ENCODE results near the gene PDGFC. TPM values are rescaled to one million over a fixed set of nuclear protein-coding genes. Genes with fewer than 3 reads are reported as not detected.
"Not testable (repeated sequence)": the region's sequence is repeated elsewhere in the genome, so short reads cannot be mapped to it uniquely, and the experiment has no call there.

The PDGFC gene
- polyA plus RNA-seq, 3 donors: 65.7 to 84.9 (median 77.7) TPM

GRCh38 chr4:156885374-156885773 is 86.2 kb downstream of the PDGFC start:
- DNase-seq (ENCODE audit: extremely low read depth in 1 of 11, low read depth in 9 of 11, low spot score in 4 of 11): no peak

GRCh38 chr4:156884183-156884582 is 87.4 kb downstream of the PDGFC start:
- no peak for DNase-seq (ENCODE audit: extremely low read depth in 1 of 11, low read depth in 9 of 11, low spot score in 4 of 11)

DNA sequence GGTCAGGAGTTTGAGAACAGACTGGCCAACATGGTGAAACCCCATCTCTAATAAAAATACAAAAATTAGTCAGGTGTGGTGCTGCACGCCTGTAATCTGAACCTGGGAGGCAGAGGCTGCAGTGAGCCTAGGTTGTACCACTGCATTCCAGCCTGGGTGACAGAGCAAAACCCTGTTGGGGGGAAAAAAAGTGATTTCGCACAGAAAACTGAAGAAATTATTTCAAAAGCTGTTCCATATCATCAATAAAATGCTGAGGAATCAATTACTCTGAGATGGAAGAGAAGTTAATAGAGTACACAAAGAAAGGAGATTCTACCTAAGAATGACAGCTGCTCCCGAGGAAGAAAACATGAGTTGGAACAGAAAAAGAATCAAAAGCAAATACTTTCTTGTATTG is 95.9 kb downstream of the PDGFC start:
- no peak for DNase-seq (ENCODE audit: extremely low read depth in 1 of 11, low read depth in 9 of 11, low spot score in 4 of 11)

GRCh38 chr4:156875055-156875454 is 96.5 kb downstream of the PDGFC start:
- no peak for DNase-seq (ENCODE audit: extremely low read depth in 1 of 11, low read depth in 9 of 11, low spot score in 4 of 11)

GRCh38 chr4:156873799-156874198 is 97.8 kb downstream of the PDGFC start:
- DNase-seq (ENCODE audit: extremely low read depth in 1 of 11, low read depth in 9 of 11, low spot score in 4 of 11): no peak

- DNase-seq (ENCODE audit: extremely low read depth in 1 of 11, low read depth in 9 of 11, low spot score in 4 of 11): no peak
Measured at GRCh38 chr4:156870861-156871260, 100.7 kb downstream of the PDGFC start.

GRCh38 chr4:156870131-156870530 is 101.5 kb downstream of the PDGFC start:
- DNase-seq (ENCODE audit: extremely low read depth in 1 of 11, low read depth in 9 of 11, low spot score in 4 of 11): no peak

GRCh38 chr4:156866088-156866487 is 105.5 kb downstream of the PDGFC start:
- not testable (repeated sequence) for DNase-seq (ENCODE audit: extremely low read depth in 1 of 11, low read depth in 9 of 11, low spot score in 4 of 11)

DNA sequence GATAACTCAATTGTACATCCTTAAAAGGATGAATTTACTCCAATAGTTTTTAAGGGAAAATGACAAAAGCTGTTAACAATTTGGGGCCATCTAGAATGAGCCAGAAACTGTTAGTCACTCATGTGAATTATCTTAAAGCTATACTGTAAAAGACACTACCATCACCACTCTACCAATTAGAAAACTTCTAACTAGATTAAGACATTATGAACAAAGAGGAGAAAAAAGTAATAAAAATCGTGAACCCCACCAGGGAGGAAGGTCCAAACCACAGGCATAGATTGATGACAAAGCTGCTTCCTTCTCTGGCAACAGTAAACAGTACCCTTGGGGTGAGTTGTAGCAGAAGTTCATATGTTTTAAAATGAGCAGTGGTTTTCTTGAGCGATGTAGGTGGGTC is 106.1 kb downstream of the PDGFC start:
- no peak for DNase-seq (ENCODE audit: extremely low read depth in 1 of 11, low read depth in 9 of 11, low spot score in 4 of 11)

GRCh38 chr4:156858071-156858470 is 113.5 kb downstream of the PDGFC start:
- DNase-seq (ENCODE audit: extremely low read depth in 1 of 11, low read depth in 9 of 11, low spot score in 4 of 11): no peak

GRCh38 chr4:156838761-156839160 is 132.8 kb downstream of the PDGFC start:
- DNase-seq (ENCODE audit: extremely low read depth in 1 of 11, low read depth in 9 of 11, low spot score in 4 of 11): no peak

GRCh38 chr4:156837625-156838345 is 133.8 kb downstream of the PDGFC start:
- no peak for DNase-seq (ENCODE audit: extremely low read depth in 1 of 11, low read depth in 9 of 11, low spot score in 4 of 11)

DNA sequence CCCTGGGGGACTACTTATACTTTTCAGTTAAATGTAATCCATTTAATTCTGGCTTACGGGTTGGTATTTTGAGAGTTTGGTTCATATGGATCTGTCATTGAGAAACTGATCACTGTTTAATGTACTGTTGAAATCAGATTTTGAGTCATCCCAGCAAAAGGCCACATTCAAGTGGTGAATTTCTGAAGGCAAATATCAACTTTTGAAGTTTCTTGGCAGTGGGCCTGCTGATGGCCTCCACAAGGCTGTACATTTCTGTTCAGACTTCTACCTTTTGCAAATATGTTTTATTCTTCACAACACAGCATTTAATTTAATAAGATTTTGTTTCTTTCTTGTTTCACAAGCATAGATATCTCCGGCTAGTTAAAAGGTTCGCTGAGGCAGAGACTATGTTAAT is 138.7 kb downstream of the PDGFC start:
- no peak for DNase-seq (ENCODE audit: extremely low read depth in 1 of 11, low read depth in 9 of 11, low spot score in 4 of 11)

GRCh38 chr4:156830351-156830750 is 141.2 kb downstream of the PDGFC start:
- DNase-seq (ENCODE audit: extremely low read depth in 1 of 11, low read depth in 9 of 11, low spot score in 4 of 11): no peak

- no peak for DNase-seq (ENCODE audit: extremely low read depth in 1 of 11, low read depth in 9 of 11, low spot score in 4 of 11)
Measured at GRCh38 chr4:156829201-156829873, 142.3 kb downstream of the PDGFC start.

DNA sequence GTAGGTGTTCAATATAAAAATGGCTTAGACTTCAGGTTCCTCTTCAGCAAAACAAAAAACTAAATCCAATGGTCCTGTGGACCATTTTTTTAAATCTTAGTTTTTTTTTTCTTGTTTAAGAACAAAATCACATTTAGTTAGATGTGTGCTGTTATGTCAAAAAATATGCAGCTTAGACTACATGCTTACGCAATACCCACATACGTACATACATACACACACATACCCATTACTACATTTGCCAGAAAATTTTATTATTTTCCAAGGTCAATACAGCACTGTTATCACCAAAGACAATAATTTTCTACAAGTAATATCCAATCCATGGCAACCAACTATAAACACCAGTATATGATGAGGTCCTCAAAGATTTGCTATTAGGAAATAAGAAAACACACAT is 144.1 kb downstream of the PDGFC start:
- DNase-seq (ENCODE audit: extremely low read depth in 1 of 11, low read depth in 9 of 11, low spot score in 4 of 11): no peak

GRCh38 chr4:156825074-156825473 is 146.5 kb downstream of the PDGFC start:
- no peak for DNase-seq (ENCODE audit: extremely low read depth in 1 of 11, low read depth in 9 of 11, low spot score in 4 of 11)

GRCh38 chr4:156824451-156825060 is 147.0 kb downstream of the PDGFC start:
- no peak for DNase-seq (ENCODE audit: extremely low read depth in 1 of 11, low read depth in 9 of 11, low spot score in 4 of 11)

DNA sequence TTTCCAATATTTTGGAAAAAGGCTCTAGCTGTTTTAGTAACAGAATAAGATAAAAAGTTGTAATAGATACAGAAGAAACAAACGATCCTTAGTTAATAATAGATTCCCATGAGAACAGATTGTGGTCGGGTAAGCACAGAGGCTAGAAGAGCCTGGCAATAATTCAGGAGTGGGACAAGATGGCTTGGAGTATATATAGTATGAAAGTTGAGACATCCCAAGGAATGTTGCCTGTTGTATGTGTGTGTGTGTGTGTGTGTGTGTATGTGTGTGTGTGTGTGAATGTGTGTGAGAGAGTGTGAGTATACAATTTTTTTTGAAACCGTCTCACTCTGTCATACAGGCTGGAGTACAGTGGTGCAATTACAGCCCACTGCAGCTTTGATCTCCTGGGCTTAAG is 150.7 kb downstream of the PDGFC start:
- no peak for DNase-seq (ENCODE audit: extremely low read depth in 1 of 11, low read depth in 9 of 11, low spot score in 4 of 11)

GRCh38 chr4:156816360-156816755 is 155.2 kb downstream of the PDGFC start:
- DNase-seq (ENCODE audit: extremely low read depth in 1 of 11, low read depth in 9 of 11, low spot score in 4 of 11): no peak

All from renal cortex interstitium (tissue), 11 donors.